ENCODE measurements around the gene BCL7A. TPM values are rescaled to one million over a fixed set of nuclear protein-coding genes. Genes with fewer than 3 reads are reported as not detected.

BCL7A gene
- total and polyA plus RNA-seq, 9 of the 15 experiments (the other 6 are each of a cell fraction or from before 2014, with no cell fraction given): 0.25 to 21.9 (median 14.9) TPM

GRCh38 chr12:122082621-122083356 is 61.1 kb downstream of the BCL7A start (continued):
- TF ChIP-seq CEBPG (CRISPR knock-in tag; IDR thresholded peaks at IDR 0.05) (no peak), CEBPG (tag; conservative IDR thresholded peaks at IDR 0.05 in 1 of 2, IDR thresholded peaks at IDR 0.05 in 1 of 2) (no peak), THRAP3 (IDR thresholded peaks at IDR 0.05; ENCODE audit: borderline replicate concordance) (no peak), POU5F1 (IDR thresholded peaks at IDR 0.05; ENCODE audit: borderline replicate concordance, low read depth, low read length, partially characterized antibody) (no peak), CTCFL (IDR thresholded peaks at IDR 0.05; ENCODE audit: borderline replicate concordance, insufficient read depth, low read depth, low read length, poor library complexity, severe bottlenecking) (no peak), SAP30 (IDR thresholded peaks at IDR 0.05; ENCODE audit: borderline replicate concordance, insufficient read depth, low read depth, low read length, poor library complexity, severe bottlenecking) (no peak), BRF2 (IDR thresholded peaks at IDR 0.05; ENCODE audit: borderline replicate concordance, insufficient read depth, insufficient read length) (no peak), BMI1 (IDR thresholded peaks at IDR 0.05; ENCODE audit: low read length) (no peak), BCLAF1 (IDR thresholded peaks at IDR 0.05; ENCODE audit: borderline replicate concordance in 1 of 2, control insufficient read depth in 1 of 2, low read depth in 2 of 2, low read length in 1 of 2) (no peak), ZNF444 (CRISPR knock-in tag; IDR thresholded peaks at IDR 0.05) (no peak), THAP12 (CRISPR knock-in tag; IDR thresholded peaks at IDR 0.05) (no peak), ZFP91 (CRISPR knock-in tag; IDR thresholded peaks at IDR 0.05) (no peak), ARID1B (IDR thresholded peaks at IDR 0.05) (peak; percentile 93), TARDBP (IDR thresholded peaks at IDR 0.05) (no peak)
